Measurements from ENCODE around the gene ABHD14A. TPM values are rescaled to one million over a fixed set of nuclear protein-coding genes. Genes with fewer than 3 reads are reported as not detected.

Gene ABHD14A
- total RNA-seq, 1 donor from 2014 or later, result 17.9 TPM

DNA sequence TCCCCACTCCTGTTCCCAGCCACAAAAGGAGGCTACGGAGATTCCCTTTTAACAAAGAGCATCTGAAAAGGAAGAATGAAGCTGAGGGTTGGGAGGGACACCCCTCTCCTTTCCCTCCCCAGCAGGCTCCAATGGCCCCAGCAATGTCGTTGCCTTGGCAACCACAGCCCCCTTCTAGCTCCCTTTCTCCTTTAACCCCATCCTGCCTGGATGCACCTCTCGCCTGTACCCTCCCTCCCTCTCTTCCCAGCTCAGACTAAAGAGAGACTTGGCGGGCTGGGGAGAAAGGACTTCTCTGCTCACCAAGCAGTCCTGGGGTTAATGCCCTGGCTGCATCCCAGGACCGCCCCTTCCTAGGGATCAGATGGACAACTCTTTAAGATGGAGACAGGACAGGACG, 27.9 kb downstream of the ABHD14A start:
- H3K27me3 ChIP-seq, result no peaks in the 10 kb centered on the region
- H3K9me3 ChIP-seq, result no peaks in the 10 kb centered on the region
- peaks cover 14% of the 10 kb centered on the region for H3K4me1 ChIP-seq
- no peaks in the 10 kb centered on the region for H3K36me3 ChIP-seq
- H3K27ac ChIP-seq, result no peak overlapping the region
- TF ChIP-seq, protein P1, sequence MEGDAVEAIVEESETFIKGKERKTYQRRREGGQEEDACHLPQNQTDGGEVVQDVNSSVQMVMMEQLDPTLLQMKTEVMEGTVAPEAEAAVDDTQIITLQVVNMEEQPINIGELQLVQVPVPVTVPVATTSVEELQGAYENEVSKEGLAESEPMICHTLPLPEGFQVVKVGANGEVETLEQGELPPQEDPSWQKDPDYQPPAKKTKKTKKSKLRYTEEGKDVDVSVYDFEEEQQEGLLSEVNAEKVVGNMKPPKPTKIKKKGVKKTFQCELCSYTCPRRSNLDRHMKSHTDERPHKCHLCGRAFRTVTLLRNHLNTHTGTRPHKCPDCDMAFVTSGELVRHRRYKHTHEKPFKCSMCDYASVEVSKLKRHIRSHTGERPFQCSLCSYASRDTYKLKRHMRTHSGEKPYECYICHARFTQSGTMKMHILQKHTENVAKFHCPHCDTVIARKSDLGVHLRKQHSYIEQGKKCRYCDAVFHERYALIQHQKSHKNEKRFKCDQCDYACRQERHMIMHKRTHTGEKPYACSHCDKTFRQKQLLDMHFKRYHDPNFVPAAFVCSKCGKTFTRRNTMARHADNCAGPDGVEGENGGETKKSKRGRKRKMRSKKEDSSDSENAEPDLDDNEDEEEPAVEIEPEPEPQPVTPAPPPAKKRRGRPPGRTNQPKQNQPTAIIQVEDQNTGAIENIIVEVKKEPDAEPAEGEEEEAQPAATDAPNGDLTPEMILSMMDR (IDR thresholded peaks at IDR 0.05), result no peak
- no peak for ATAC-seq
- intact Hi-C loops (cut with DNase I), result loop anchor here (5.0 kb wide), 3 partner anchors 50 to 145 kb away; no protein-coding TSS in a partner anchor
- H3K4me3 ChIP-seq, result no peak overlapping the region
- DNase-seq, result no peak

DNA sequence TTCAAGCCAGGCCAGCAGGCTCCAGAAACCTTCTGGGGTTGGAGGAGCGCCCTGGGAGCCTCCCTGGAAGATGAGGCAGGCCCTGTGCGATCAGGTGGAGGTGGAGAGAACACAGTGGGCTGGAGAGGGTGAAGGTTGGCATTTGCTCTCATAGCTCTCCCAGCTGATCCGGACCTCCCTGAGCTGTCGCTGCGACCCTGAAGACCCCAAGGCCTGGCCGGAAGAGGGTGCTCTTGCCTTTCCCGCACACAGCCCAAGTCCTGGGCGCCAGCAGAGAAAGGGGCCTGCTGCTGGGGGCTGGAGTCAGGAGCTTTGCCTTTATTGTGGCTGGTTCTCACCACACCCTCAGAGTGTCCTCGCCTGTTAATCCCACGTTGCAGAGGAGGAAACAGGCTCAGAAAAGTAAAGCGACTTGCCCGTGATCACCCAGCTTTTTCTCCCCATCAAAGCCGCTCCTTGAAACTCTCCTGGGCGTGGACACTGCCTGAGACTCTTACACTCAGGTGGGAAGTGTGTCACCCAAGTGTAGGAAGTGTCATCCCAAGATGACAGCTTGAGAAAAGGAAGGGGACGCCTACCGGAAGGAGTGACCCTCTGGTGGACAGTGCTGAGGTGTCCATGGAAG, 29.4 kb downstream of the ABHD14A start:
- ATAC-seq (peak; percentile 40), DNase-seq (no peak)
- Histone ChIP-seq H3K27ac (no peak overlapping the region), H3K4me1 (peaks cover 14% of the 10 kb centered on the region), H3K27me3 (no peaks in the 10 kb centered on the region), H3K4me3 (no peak overlapping the region), H3K9me3 (no peaks in the 10 kb centered on the region), H3K36me3 (no peaks in the 10 kb centered on the region)
- intact Hi-C loops (cut with DNase I), result loop anchor here (5.0 kb wide), 3 partner anchors 48 to 143 kb away; no protein-coding TSS in a partner anchor
- TF ChIP-seq, protein P1 (IDR thresholded peaks at IDR 0.05), result peak; percentile 41

DNA sequence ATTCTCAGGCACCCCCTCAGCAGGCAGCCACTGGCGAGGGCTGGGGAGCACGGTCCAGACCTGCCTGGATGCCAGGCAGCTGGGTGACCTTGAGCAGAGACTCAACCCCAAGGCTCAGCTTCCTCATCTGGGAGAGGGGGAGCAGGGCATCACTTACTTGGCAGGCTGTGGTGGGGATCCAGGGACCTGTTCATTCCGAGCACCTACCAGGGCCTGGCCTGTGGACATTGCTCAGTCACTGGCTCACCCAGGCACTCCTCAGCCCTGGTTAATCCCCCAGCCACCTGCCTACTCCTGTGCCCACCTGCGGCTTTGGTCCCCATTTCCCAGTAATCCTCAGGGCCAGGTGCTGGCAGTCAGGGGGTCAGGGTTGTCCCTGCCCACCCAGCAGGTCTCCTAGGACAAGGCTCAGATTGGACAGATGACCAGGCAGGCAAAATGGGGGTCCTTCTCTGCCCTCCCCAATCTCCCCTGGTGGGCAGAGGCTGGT, 30.1 kb downstream of the ABHD14A start:
- H3K27ac ChIP-seq, result peak overlapping the region; percentile 42
- no peak overlapping the region for H3K4me3 ChIP-seq
- H3K36me3 ChIP-seq, result no peaks in the 10 kb centered on the region
- ATAC-seq, result no peak
- no peak for DNase-seq
- H3K27me3 ChIP-seq, result no peaks in the 10 kb centered on the region
- H3K4me1 ChIP-seq, result peaks cover 14% of the 10 kb centered on the region
- intact Hi-C loops (cut with DNase I), result loop anchor here (5.0 kb wide), 3 partner anchors 47 to 142 kb away; no protein-coding TSS in a partner anchor
- H3K9me3 ChIP-seq, result no peaks in the 10 kb centered on the region
- TF ChIP-seq, protein P1 (IDR thresholded peaks at IDR 0.05), result no peak

DNA sequence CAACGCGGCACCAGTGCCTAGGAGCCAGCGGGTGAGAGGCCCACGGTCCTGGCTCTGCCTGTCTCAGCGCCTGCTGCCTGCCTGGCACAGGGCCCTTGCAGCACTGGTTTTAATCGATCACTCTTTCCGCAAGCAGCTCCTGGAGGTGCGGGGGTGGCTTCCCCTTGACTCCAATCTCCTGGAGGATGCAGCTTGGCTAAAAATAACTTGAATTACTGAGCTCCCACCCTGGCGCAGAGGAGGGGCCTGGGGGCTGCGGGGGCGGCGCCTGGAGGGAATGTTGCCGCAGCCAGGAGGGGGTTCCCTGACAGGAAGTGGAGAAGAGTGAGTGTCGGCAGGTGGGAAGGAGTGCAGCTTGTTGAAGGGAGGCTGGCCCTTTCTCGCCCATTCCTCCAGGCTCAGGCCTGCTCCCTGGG, 30.7 kb downstream of the ABHD14A start:
- H3K4me3 ChIP-seq, result no peak overlapping the region

DNA sequence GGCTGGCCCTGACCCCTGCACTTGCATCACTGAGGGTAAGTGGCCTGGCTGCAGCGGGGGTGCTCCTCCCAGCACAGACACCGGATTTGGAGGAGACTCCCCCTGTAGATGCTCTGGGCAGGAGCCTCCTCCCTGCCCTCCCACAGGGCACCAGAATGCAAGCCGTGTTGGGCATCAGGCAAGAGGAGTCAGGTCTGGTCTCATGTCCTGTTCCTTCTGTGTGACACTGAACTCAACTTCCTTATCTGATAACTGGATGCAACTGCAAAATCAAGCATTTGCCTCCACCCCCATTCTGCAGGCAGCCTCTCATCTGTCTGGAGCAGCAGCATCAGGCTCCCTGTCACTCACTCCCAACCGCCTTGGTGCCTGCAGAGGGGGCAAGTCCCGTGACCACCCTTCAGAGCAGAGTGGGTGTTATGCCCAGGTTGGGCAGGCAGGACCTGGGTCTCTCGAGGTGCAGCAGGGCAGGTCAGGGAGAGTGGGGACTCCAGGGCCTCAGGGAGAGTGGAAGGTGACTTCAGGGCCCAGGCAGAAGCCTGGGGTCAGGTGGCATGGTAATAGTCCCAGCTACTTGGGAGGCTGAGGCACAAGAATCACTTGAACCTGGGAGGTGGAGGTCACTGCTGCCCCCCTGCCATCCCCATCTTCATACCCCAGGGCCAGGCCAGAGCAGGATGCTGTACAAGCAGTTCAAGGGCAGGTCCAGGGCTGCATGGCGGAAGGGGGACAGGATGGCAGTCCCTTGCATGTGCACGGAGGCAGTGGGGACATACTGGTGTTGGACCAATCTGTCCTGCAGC, 31.4 kb downstream of the ABHD14A start:
- intact Hi-C loops (cut with DNase I), result no loop called here
- DNase-seq (no peak), ATAC-seq (peak; percentile 31)
- no peaks in the 10 kb centered on the region for H3K36me3 ChIP-seq
- H3K4me3 ChIP-seq, result no peak overlapping the region
- H3K4me1 ChIP-seq, result peaks cover 14% of the 10 kb centered on the region
- H3K9me3 ChIP-seq, result no peaks in the 10 kb centered on the region
- H3K27ac ChIP-seq, result peak overlapping the region; percentile 42
- no peaks in the 10 kb centered on the region for H3K27me3 ChIP-seq
- TF ChIP-seq, protein P1 (IDR thresholded peaks at IDR 0.05), result no peak

More for the DNA sequence above, 30.7 kb downstream of the ABHD14A start:
- H3K27ac ChIP-seq, result peak overlapping the region; percentile 42
- peaks cover 14% of the 10 kb centered on the region for H3K4me1 ChIP-seq
- H3K27me3 ChIP-seq, result no peaks in the 10 kb centered on the region
- H3K36me3 ChIP-seq, result no peaks in the 10 kb centered on the region
- ATAC-seq (peak; percentile 24), DNase-seq (peak; percentile 70)
- intact Hi-C loops (cut with DNase I), result no loop called here
- TF ChIP-seq, protein P1 (IDR thresholded peaks at IDR 0.05), result no peak
- H3K9me3 ChIP-seq, result no peaks in the 10 kb centered on the region
